Measurements from ENCODE around the gene RBCK1. TPM values are rescaled to one million over a fixed set of nuclear protein-coding genes. Genes with fewer than 3 reads are reported as not detected.
"Not testable (repeated sequence)": the region's sequence is repeated elsewhere in the genome, so short reads cannot be mapped to it uniquely, and the experiment has no call there.

RBCK1 gene
- total RNA-seq, 2 experiments from 2014 or later, result 122 to 130 TPM

- DNase-seq, result no peak
- peaks cover 28% of the 10 kb centered on the region for H3K36me3 Mint-ChIP-seq (ENCODE audit: low read depth)
- ChIA-PET CTCF (interaction anchor here (1.2 to 2.5 kb wide), 2 partner anchors 24 to 28 kb away, joined by 6 to 10 read pairs; no protein-coding TSS in a partner anchor), POLR2A (interaction anchor here (0.9 to 2.4 kb wide), 13 partner anchors 9 to 57 kb away, joined by 3 to 6 read pairs (median 4); partner anchors contain the start of gene SOX12)
- H3K4me3 Mint-ChIP-seq, result peak overlapping the region; percentile 83
- no peaks in the 10 kb centered on the region for H3K9me3 Mint-ChIP-seq
- peak overlapping the region; percentile 73 for H3K27ac Mint-ChIP-seq
- TF ChIP-seq CTCF (IDR thresholded peaks at IDR 0.05), result no peak
- H3K27me3 Mint-ChIP-seq, result no peaks in the 10 kb centered on the region
- peaks cover 20% of the 10 kb centered on the region for H3K4me1 Mint-ChIP-seq (ENCODE audit: low read depth)
- intact Hi-C loops (cut with micrococcal nuclease), result no loop called here
- peak; percentile 2 for ATAC-seq
These were observed 25.6 kb upstream of the RBCK1 start for GRCh38 chr20:382291-383115.

- POLR2A ChIA-PET, result interaction anchor here (0.7 to 1.7 kb wide), 2 partner anchors 20 to 24 kb away, joined by 3 to 4 read pairs; partner anchors contain the start of gene RBCK1
- intact Hi-C loops (cut with micrococcal nuclease), result no loop called here
These were observed 24.2 kb upstream of the RBCK1 start for GRCh38 chr20:383889-384288.

GRCh38 chr20:384723-385122 is 23.4 kb upstream of the RBCK1 start:
- peaks cover 47% of the 10 kb centered on the region for H3K36me3 Mint-ChIP-seq (ENCODE audit: low read depth)
- no peak overlapping the region for H3K27ac Mint-ChIP-seq
- POLR2A ChIA-PET, result interaction anchor here (0.6 to 1.1 kb wide), 2 partner anchors 10 to 16 kb away, joined by 3 to 4 read pairs; no protein-coding TSS in a partner anchor
- TF ChIP-seq CTCF (IDR thresholded peaks at IDR 0.05), result no peak
- H3K9me3 Mint-ChIP-seq, result no peaks in the 10 kb centered on the region
- H3K4me3 Mint-ChIP-seq, result no peak overlapping the region
- CTCF ChIA-PET, result interaction anchor here (0.8 to 2.5 kb wide), 4 partner anchors 22 to 31 kb away, joined by 3 to 10 read pairs (median 4); no protein-coding TSS in a partner anchor
- H3K4me1 Mint-ChIP-seq (ENCODE audit: low read depth), result peaks cover 18% of the 10 kb centered on the region
- no peaks in the 10 kb centered on the region for H3K27me3 Mint-ChIP-seq
- DNase-seq, result no peak
- intact Hi-C loops (cut with micrococcal nuclease), result no loop called here
- ATAC-seq, result no peak

More at GRCh38 chr20:383889-384288, 24.2 kb upstream of the RBCK1 start:
- DNase-seq (no peak), ATAC-seq (no peak)
- Mint-ChIP-seq H3K4me1 (ENCODE audit: low read depth) (peaks cover 20% of the 10 kb centered on the region), H3K9me3 (no peaks in the 10 kb centered on the region), H3K27me3 (no peaks in the 10 kb centered on the region), H3K36me3 (ENCODE audit: low read depth) (peaks cover 41% of the 10 kb centered on the region), H3K4me3 (no peak overlapping the region), H3K27ac (no peak overlapping the region)
- CTCF ChIA-PET, result interaction anchor here (1.5 to 2.5 kb wide), 2 partner anchors 23 to 29 kb away, joined by 3 to 10 read pairs; no protein-coding TSS in a partner anchor
- no peak for TF ChIP-seq CTCF (IDR thresholded peaks at IDR 0.05)

GRCh38 chr20:385448-385847 is 22.7 kb upstream of the RBCK1 start:
- Mint-ChIP-seq H3K4me3 (no peak overlapping the region), H3K9me3 (no peaks in the 10 kb centered on the region), H3K36me3 (ENCODE audit: low read depth) (peaks cover 51% of the 10 kb centered on the region), H3K27ac (no peak overlapping the region), H3K27me3 (no peaks in the 10 kb centered on the region), H3K4me1 (ENCODE audit: low read depth) (peaks cover 16% of the 10 kb centered on the region)
- intact Hi-C loops (cut with micrococcal nuclease), result no loop called here
- no peak for TF ChIP-seq CTCF (IDR thresholded peaks at IDR 0.05)
- ATAC-seq (no peak), DNase-seq (no peak)
- CTCF ChIA-PET, result interaction anchor here (0.8 to 2.0 kb wide), 3 partner anchors 30 to 75 kb away, joined by 3 to 5 read pairs (median 3); no protein-coding TSS in a partner anchor
- POLR2A ChIA-PET, result interaction anchor here (1.1 to 1.3 kb wide), 2 partner anchors 14 to 17 kb away, joined by 3 to 5 read pairs; no protein-coding TSS in a partner anchor

GRCh38 chr20:386634-387033 is 21.5 kb upstream of the RBCK1 start:
- CTCF ChIA-PET, result interaction anchor here (1.2 to 2.0 kb wide), 2 partner anchors 31 to 74 kb away, joined by 3 to 5 read pairs; no protein-coding TSS in a partner anchor
- H3K27me3 Mint-ChIP-seq; H3K4me3 Mint-ChIP-seq; intact Hi-C loops (cut with micrococcal nuclease); H3K9me3 Mint-ChIP-seq; DNase-seq; H3K27ac Mint-ChIP-seq; ATAC-seq: not testable (repeated sequence)
- Mint-ChIP-seq H3K4me1 (ENCODE audit: low read depth) (peaks cover 16% of the 10 kb centered on the region), H3K36me3 (ENCODE audit: low read depth) (peaks cover 58% of the 10 kb centered on the region)
- POLR2A ChIA-PET, result interaction anchor here (1.1 to 1.5 kb wide), 3 partner anchors 16 to 156 kb away, joined by 3 to 5 read pairs (median 3); no protein-coding TSS in a partner anchor

Data from activated CD8-positive, alpha-beta T cell treated with anti-CD3 and anti-CD28 coated beads for 36 hours (primary cell).